WI38 (cell line): ENCODE measurements around the gene UBR3.
"Not testable (repeated sequence)": the region's sequence is repeated elsewhere in the genome, so short reads cannot be mapped to it uniquely, and the experiment has no call there.

ENCODE experiments used
- H3K4me3 ChIP-seq: 2 replicates; pipeline ENCODE4 v1.5.1; 2011; ENCODE audit warnings: low read depth, mild to moderate bottlenecking, control low read depth, low read length
- CTCF ChIP-seq: IDR thresholded peaks from 2 replicates; pipeline ENCODE4 v1.5.1; 2012; ENCODE audit warnings: low read depth, mild to moderate bottlenecking, control low read depth, low read length

Gene UBR3

GRCh38 chr2:169860149-169860548, 32.9 kb downstream of the UBR3 start:
- TF ChIP-seq CTCF: no peak
- no peak overlapping the region for H3K4me3 ChIP-seq

GRCh38 chr2:169862816-169863215, 35.6 kb downstream of the UBR3 start:
- no peak overlapping the region for H3K4me3 ChIP-seq
- no peak for TF ChIP-seq CTCF

- H3K4me3 ChIP-seq: no peak overlapping the region
- no peak for TF ChIP-seq CTCF
These were observed 38.2 kb downstream of the UBR3 start for GRCh38 chr2:169865492-169865891.

GRCh38 chr2:169866230-169866629, 39.0 kb downstream of the UBR3 start:
- not testable (repeated sequence) for H3K4me3 ChIP-seq

- H3K4me3 ChIP-seq: no peak overlapping the region
- TF ChIP-seq CTCF: no peak
These were observed 40.3 kb downstream of the UBR3 start for GRCh38 chr2:169867579-169867978.

GRCh38 chr2:169868951-169869350, 41.7 kb downstream of the UBR3 start:
- H3K4me3 ChIP-seq: no peak overlapping the region
- TF ChIP-seq CTCF: no peak

GRCh38 chr2:169871369-169871768, 44.1 kb downstream of the UBR3 start:
- not testable (repeated sequence) for H3K4me3 ChIP-seq

- H3K4me3 ChIP-seq: no peak overlapping the region
- no peak for TF ChIP-seq CTCF
These were observed 44.7 kb downstream of the UBR3 start for GRCh38 chr2:169871994-169872393.

GRCh38 chr2:169877398-169877797, 50.1 kb downstream of the UBR3 start:
- TF ChIP-seq CTCF: no peak
- no peak overlapping the region for H3K4me3 ChIP-seq
